ENCODE data around the gene HERPUD1.

HERPUD1 gene

DNA sequence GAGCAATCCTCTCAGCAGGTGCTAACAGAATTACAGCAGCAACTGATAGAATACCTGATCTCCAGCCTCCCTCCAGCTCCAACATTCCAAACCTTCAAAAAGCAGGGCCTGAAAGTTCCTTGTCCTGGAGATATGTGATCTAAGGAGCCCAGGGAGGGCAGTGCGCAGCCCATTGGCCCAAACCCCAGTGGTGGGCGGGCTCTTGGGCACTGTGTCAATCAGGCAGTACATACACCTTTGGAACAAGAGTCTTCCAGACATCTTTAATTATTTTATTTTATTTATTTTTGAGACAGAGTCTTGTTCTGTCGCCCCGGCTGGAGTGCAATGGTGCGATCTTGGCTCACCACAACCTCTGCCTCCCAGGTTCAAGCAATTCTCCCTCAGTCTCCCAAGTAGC, 42.7 kb upstream of the HERPUD1 start:
- Histone ChIP-seq H3K4me1 (ENCODE audit: control insufficient read depth in 1 of 2, insufficient read depth in 2 of 2, low read length in 2 of 2) (peaks cover under 1% of the 10 kb centered on the region in 2 experiments), H3K23ac (ENCODE audit: low read length) (no peak overlapping the region), H4K8ac (ENCODE audit: low read depth, low read length) (no peak overlapping the region), H2BK5ac (ENCODE audit: low read depth, low read length, poor library complexity) (no peak overlapping the region), H2AFZ (ENCODE audit: insufficient read depth, low read length, poor library complexity) (no peak overlapping the region), H3K36me3 (ENCODE audit: control insufficient read depth in 1 of 2, insufficient read depth in 2 of 2, low read length in 2 of 2) (no peaks in the 10 kb centered on the region), H3K4me3 (ENCODE audit: low read depth, low read length) (no peak overlapping the region), H3K27me3 (ENCODE audit: insufficient read depth, low read length) (no peaks in the 10 kb centered on the region), H2BK120ac (ENCODE audit: insufficient read depth, low read length, poor library complexity) (no peak overlapping the region), H3K18ac (ENCODE audit: low read length) (no peak overlapping the region), H3K9me3 (ENCODE audit: insufficient read depth, low read depth, low read length) (peaks cover 8% of the 10 kb centered on the region), H3K4ac (ENCODE audit: low read depth, low read length) (no peak overlapping the region), H3K27ac (ENCODE audit: low read depth, low read length) (no peak overlapping the region), H4K91ac (ENCODE audit: low read depth, low read length) (no peak overlapping the region), H3K9ac (ENCODE audit: low read length) (no peak overlapping the region), H3K79me1 (ENCODE audit: low read length) (no peaks in the 10 kb centered on the region), H2AK5ac (ENCODE audit: low read length) (no peak overlapping the region), H3K14ac (ENCODE audit: low read length) (no peak overlapping the region), H3K79me2 (ENCODE audit: control insufficient read depth, insufficient read depth, low read length, poor library complexity) (no peaks in the 10 kb centered on the region), H3K4me2 (ENCODE audit: low read length) (no peak overlapping the region), H4K12ac (ENCODE audit: low read depth, low read length) (no peak overlapping the region), H2BK12ac (ENCODE audit: low read length) (no peak overlapping the region)
- no CpG with 5 or more reads among the region's 5 CpGs for WGBS (ENCODE audit: extremely low coverage, insufficient coverage, insufficient read length)
- DNase-seq = peak in 1 of 2 donors; percentile 50

- Histone ChIP-seq H4K91ac (ENCODE audit: low read depth, low read length) (no peak overlapping the region), H3K4me1 (ENCODE audit: control insufficient read depth in 1 of 2, insufficient read depth in 2 of 2, low read length in 2 of 2) (peaks cover 4 to 5% of the 10 kb centered on the region in 2 experiments), H3K9me3 (ENCODE audit: insufficient read depth, low read depth, low read length) (peaks cover 2% of the 10 kb centered on the region), H3K14ac (ENCODE audit: low read length) (no peak overlapping the region), H3K18ac (ENCODE audit: low read length) (no peak overlapping the region), H3K4me3 (ENCODE audit: low read depth, low read length) (no peak overlapping the region), H3K23ac (ENCODE audit: low read length) (no peak overlapping the region), H2BK5ac (ENCODE audit: low read depth, low read length, poor library complexity) (no peak overlapping the region), H3K4ac (ENCODE audit: low read depth, low read length) (no peak overlapping the region), H4K12ac (ENCODE audit: low read depth, low read length) (no peak overlapping the region), H3K27me3 (ENCODE audit: insufficient read depth, low read length) (no peaks in the 10 kb centered on the region), H3K4me2 (ENCODE audit: low read length) (no peak overlapping the region), H4K8ac (ENCODE audit: low read depth, low read length) (no peak overlapping the region), H2AK5ac (ENCODE audit: low read length) (no peak overlapping the region), H3K27ac (ENCODE audit: low read depth, low read length) (no peak overlapping the region), H2BK120ac (ENCODE audit: insufficient read depth, low read length, poor library complexity) (no peak overlapping the region), H2AFZ (ENCODE audit: insufficient read depth, low read length, poor library complexity) (no peak overlapping the region), H3K79me1 (ENCODE audit: low read length) (no peaks in the 10 kb centered on the region), H3K9ac (ENCODE audit: low read length) (no peak overlapping the region), H3K36me3 (ENCODE audit: control insufficient read depth in 1 of 2, insufficient read depth in 2 of 2, low read length in 2 of 2) (no peaks in the 10 kb centered on the region), H3K79me2 (ENCODE audit: control insufficient read depth, insufficient read depth, low read length, poor library complexity) (no peaks in the 10 kb centered on the region), H2BK12ac (ENCODE audit: low read length) (no peak overlapping the region)
- no CpG with 5 or more reads among the region's 11 CpGs for WGBS (ENCODE audit: extremely low coverage, insufficient coverage, insufficient read length)
- no peak for DNase-seq
Observed at GRCh38 chr16:56891685-56892084, 40.3 kb upstream of the HERPUD1 start.

- Histone ChIP-seq H2AK5ac (ENCODE audit: low read length) (no peak overlapping the region), H4K8ac (ENCODE audit: low read depth, low read length) (no peak overlapping the region), H3K4ac (ENCODE audit: low read depth, low read length) (no peak overlapping the region), H4K91ac (ENCODE audit: low read depth, low read length) (no peak overlapping the region), H3K27me3 (ENCODE audit: insufficient read depth, low read length) (no peaks in the 10 kb centered on the region), H2BK120ac (ENCODE audit: insufficient read depth, low read length, poor library complexity) (no peak overlapping the region), H3K79me1 (ENCODE audit: low read length) (no peaks in the 10 kb centered on the region), H3K4me1 (ENCODE audit: control insufficient read depth in 1 of 2, insufficient read depth in 2 of 2, low read length in 2 of 2) (peaks cover 4 to 5% of the 10 kb centered on the region in 2 experiments), H3K23ac (ENCODE audit: low read length) (no peak overlapping the region), H2BK12ac (ENCODE audit: low read length) (peak overlapping the region; percentile 24), H3K18ac (ENCODE audit: low read length) (no peak overlapping the region), H4K12ac (ENCODE audit: low read depth, low read length) (no peak overlapping the region), H2AFZ (ENCODE audit: insufficient read depth, low read length, poor library complexity) (no peak overlapping the region), H2BK5ac (ENCODE audit: low read depth, low read length, poor library complexity) (no peak overlapping the region), H3K79me2 (ENCODE audit: control insufficient read depth, insufficient read depth, low read length, poor library complexity) (no peaks in the 10 kb centered on the region), H3K4me3 (ENCODE audit: low read depth, low read length) (no peak overlapping the region), H3K9me3 (ENCODE audit: insufficient read depth, low read depth, low read length) (peaks cover 2% of the 10 kb centered on the region), H3K36me3 (ENCODE audit: control insufficient read depth in 1 of 2, insufficient read depth in 2 of 2, low read length in 2 of 2) (no peaks in the 10 kb centered on the region), H3K4me2 (ENCODE audit: low read length) (no peak overlapping the region), H3K27ac (ENCODE audit: low read depth, low read length) (no peak overlapping the region), H3K9ac (ENCODE audit: low read length) (no peak overlapping the region), H3K14ac (ENCODE audit: low read length) (peak overlapping the region; percentile 16)
- DNase-seq = no peak
- WGBS (ENCODE audit: extremely low coverage, insufficient coverage, insufficient read length) = no CpG with 5 or more reads among the region's 14 CpGs
Observed at GRCh38 chr16:56892705-56893104, 39.2 kb upstream of the HERPUD1 start.

- no peaks in the 10 kb centered on the region for H3K36me3 ChIP-seq (ENCODE audit: control insufficient read depth in 1 of 2, insufficient read depth in 2 of 2, low read length in 2 of 2)
- no peak overlapping the region for H3K4me3 ChIP-seq (ENCODE audit: low read depth, low read length)
- H4K12ac ChIP-seq (ENCODE audit: low read depth, low read length) = no peak overlapping the region
- peaks cover 2% of the 10 kb centered on the region for H3K9me3 ChIP-seq (ENCODE audit: insufficient read depth, low read depth, low read length)
- H2AFZ ChIP-seq (ENCODE audit: insufficient read depth, low read length, poor library complexity) = no peak overlapping the region
- H3K27ac ChIP-seq (ENCODE audit: low read depth, low read length) = no peak overlapping the region
- H3K4me1 ChIP-seq (ENCODE audit: control insufficient read depth in 1 of 2, insufficient read depth in 2 of 2, low read length in 2 of 2) = peaks cover 4 to 5% of the 10 kb centered on the region in 2 experiments
- H2BK5ac ChIP-seq (ENCODE audit: low read depth, low read length, poor library complexity) = no peak overlapping the region
- H3K27me3 ChIP-seq (ENCODE audit: insufficient read depth, low read length) = no peaks in the 10 kb centered on the region
- no peak overlapping the region for H2BK120ac ChIP-seq (ENCODE audit: insufficient read depth, low read length, poor library complexity)
- no peak overlapping the region for H4K8ac ChIP-seq (ENCODE audit: low read depth, low read length)
- H3K79me1 ChIP-seq (ENCODE audit: low read length) = no peaks in the 10 kb centered on the region
- H3K4ac ChIP-seq (ENCODE audit: low read depth, low read length) = no peak overlapping the region
- no peak overlapping the region for H2AK5ac ChIP-seq (ENCODE audit: low read length)
- no peak overlapping the region for H3K4me2 ChIP-seq (ENCODE audit: low read length)
- DNase-seq = peak in 1 of 2 donors; percentile 45
- no peaks in the 10 kb centered on the region for H3K79me2 ChIP-seq (ENCODE audit: control insufficient read depth, insufficient read depth, low read length, poor library complexity)
- no peak overlapping the region for H4K91ac ChIP-seq (ENCODE audit: low read depth, low read length)
- no peak overlapping the region for H3K9ac ChIP-seq (ENCODE audit: low read length)
- no peak overlapping the region for H3K18ac ChIP-seq (ENCODE audit: low read length)
- no CpG with 5 or more reads among the region's 12 CpGs for WGBS (ENCODE audit: extremely low coverage, insufficient coverage, insufficient read length)
- H3K14ac ChIP-seq (ENCODE audit: low read length) = no peak overlapping the region
- H3K23ac ChIP-seq (ENCODE audit: low read length) = no peak overlapping the region
- H2BK12ac ChIP-seq (ENCODE audit: low read length) = no peak overlapping the region
Observed at GRCh38 chr16:56894331-56894917, 37.5 kb upstream of the HERPUD1 start.

All from trophoblast cell (in vitro differentiated cells and primary cell).